CD4-positive, alpha-beta T cell (primary cell): ENCODE results near the gene CKLF. TPM values are rescaled to one million over a fixed set of nuclear protein-coding genes. Genes with fewer than 3 reads are reported as not detected.

ENCODE experiments used
- ATAC-seq: fragments of 200-7000 bp; cut with Tn5 transposase; one replicate; pipeline ENCODE4 v1.10.0; 2022; ENCODE audit warnings: mild to moderate bottlenecking; ENCODE audit not compliant: poor library complexity
- CTCF ChIA-PET: fragments of 350-600 bp; sonication (Branson Sonifier 250); formaldehyde crosslinking; loops from one replicate; lab custom pipeline; 2021; ENCODE audit warnings: antibody characterized with exemption, inconsistent platforms; lab: Charles Lee
- POLR2A ChIA-PET: fragments of 350-600 bp; sonication (Branson Sonifier 250); formaldehyde crosslinking; loops from one replicate; lab custom pipeline; 2021; ENCODE audit warnings: antibody characterized with exemption, inconsistent platforms; lab: Charles Lee
- DNase-seq, 14 experiments: peaks; one replicate each; pipeline ENCODE4 v3.0.0-alpha.2; 2013 to 2020; ENCODE audit warnings: mixed read lengths in 2 of 14
- H3K27ac ChIP-seq, 2 donors: one replicate each; pipeline versions ENCODE4 v1.5.1 to v1.7.0; 2013; ENCODE audit warnings: low read length in 2 of 2, low read depth in 1 of 2, mild to moderate bottlenecking in 1 of 2
- H3K27me3 ChIP-seq, 2 experiments: 1 replicate in 1 of 2; 2 replicates in 1 of 2; pipeline versions ENCODE4 v1.6.1 to v1.7.0; 2013; ENCODE audit warnings: low read length in 2 of 2, control low read depth in 1 of 2, mild to moderate bottlenecking in 1 of 2, moderate library complexity in 1 of 2; ENCODE audit not compliant: insufficient read depth in 2 of 2, control insufficient read depth in 1 of 2
- H3K36me3 ChIP-seq: one replicate; pipeline ENCODE4 v1.6.1; 2013; ENCODE audit warnings: low read length, control low read depth; ENCODE audit not compliant: insufficient read depth
- H3K4me1 ChIP-seq: one replicate; pipeline ENCODE4 v1.6.1; 2013; ENCODE audit warnings: low read length, control low read depth; ENCODE audit not compliant: insufficient read depth
- H3K4me3 ChIP-seq: one replicate; pipeline ENCODE4 v1.5.1; 2013; ENCODE audit warnings: mild to moderate bottlenecking, low read length, moderate library complexity
- H3K9me3 ChIP-seq, 2 experiments: 1 replicate in 1 of 2; 2 replicates in 1 of 2; pipeline versions ENCODE4 v1.6.1 to v1.7.0; 2013; ENCODE audit warnings: low read length in 2 of 2, mild to moderate bottlenecking in 2 of 2, control low read depth in 1 of 2, moderate library complexity in 1 of 2; ENCODE audit not compliant: control insufficient read depth in 1 of 2, insufficient read depth in 1 of 2
- H3K27ac Mint-ChIP-seq: one replicate; pipeline ENCODE4 v1.8.0; 2020; ENCODE audit warnings: mixed read lengths
- H3K27me3 Mint-ChIP-seq: one replicate; pipeline ENCODE4 v1.8.0; 2021; ENCODE audit warnings: mixed read lengths
- H3K36me3 Mint-ChIP-seq: one replicate; pipeline ENCODE4 v1.8.0; 2021; ENCODE audit warnings: low read depth, mixed read lengths
- H3K4me1 Mint-ChIP-seq: one replicate; pipeline ENCODE4 v1.8.0; 2021; ENCODE audit warnings: low read depth, mixed read lengths
- H3K4me3 Mint-ChIP-seq: one replicate; pipeline ENCODE4 v1.8.0; 2020; ENCODE audit warnings: mild to moderate bottlenecking, mixed read lengths
- H3K9me3 Mint-ChIP-seq: one replicate; pipeline ENCODE4 v1.8.0; 2020; ENCODE audit warnings: mixed read lengths
- intact Hi-C, 2 experiments: fragments of 100-400 bp; cut with DNase I in 1 of 2; cut with micrococcal nuclease in 1 of 2; formaldehyde crosslinking; loops; one replicate each; pipeline versions ENCODE4 v1.15.1 to v1.9.0; 2023 to 2025; cut with DNase I, micrococcal nuclease
- total RNA-seq, 174 experiments: library from RNA in 2 of 174; stranded (reverse) in 2 of 174; gene quantifications; one replicate each; pipeline ENCODE4 v1.2.3 and lab custom pipeline; 2021 to 2026
- TF ChIP-seq, protein P1 (sequence below): fragments of 200-600 bp; IDR thresholded peaks from one replicate; pipeline ENCODE4 v1.8.0; 2022; ENCODE audit warnings: antibody characterized with exemption, mild to moderate bottlenecking

The CKLF gene
- total RNA-seq, 2 experiments from 2014 or later, result 10.6 to 14.1 TPM

DNA sequence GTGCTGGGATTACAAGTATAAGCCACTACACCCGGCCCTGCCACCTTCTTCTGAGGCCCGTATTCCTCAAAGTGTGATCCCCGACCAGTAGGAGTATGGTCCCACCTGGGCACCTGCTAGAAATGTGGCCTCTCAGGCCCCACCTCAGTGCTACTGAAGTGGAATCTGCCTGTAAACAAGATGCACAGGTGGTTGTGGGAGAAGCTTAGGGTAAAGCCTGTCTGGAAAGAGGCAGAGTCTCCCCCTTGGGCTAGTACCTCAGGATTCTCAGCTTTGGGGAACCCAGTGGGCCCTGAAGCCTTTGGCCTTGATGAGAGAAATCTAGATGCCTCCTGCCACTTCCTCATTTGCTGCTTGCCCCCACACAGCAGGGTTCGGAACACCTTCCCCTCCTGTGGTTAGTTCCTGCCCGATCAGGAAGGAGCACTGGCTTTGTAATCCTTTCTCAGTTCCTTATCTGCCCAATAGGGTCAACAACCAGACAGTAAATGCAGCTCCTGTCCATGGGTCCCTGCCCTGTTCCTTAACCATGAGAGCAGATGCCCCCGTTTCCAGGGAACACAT is 27.7 kb upstream of the CKLF start:
- peaks cover 79% of the 10 kb centered on the region for H3K4me1 Mint-ChIP-seq
- H3K4me3 ChIP-seq, result no peak overlapping the region
- peaks cover 69% of the 10 kb centered on the region for H3K4me1 ChIP-seq
- H3K4me3 Mint-ChIP-seq, result peak overlapping the region; percentile 42
- H3K36me3 Mint-ChIP-seq, result no peaks in the 10 kb centered on the region
- peak overlapping the region; percentile 93 for H3K27ac Mint-ChIP-seq
- peak overlapping the region; percentile 55 to 63 for H3K27ac ChIP-seq
- intact Hi-C loops, result loop anchor here in 1 of 2 experiments (2.0 kb wide), 1 partner anchor 24 kb away; no protein-coding TSS in a partner anchor
- POLR2A ChIA-PET, result interaction anchor here (1.0 to 6.5 kb wide), 5 partner anchors 9 to 64 kb away, joined by 3 to 124 read pairs (median 6); partner anchors contain the start of genes CKLF and TK2
- H3K27me3 Mint-ChIP-seq, result no peaks in the 10 kb centered on the region
- H3K27me3 ChIP-seq, result no peaks in the 10 kb centered on the region
- peaks cover 5% of the 10 kb centered on the region for H3K36me3 ChIP-seq
- TF ChIP-seq, protein P1, sequence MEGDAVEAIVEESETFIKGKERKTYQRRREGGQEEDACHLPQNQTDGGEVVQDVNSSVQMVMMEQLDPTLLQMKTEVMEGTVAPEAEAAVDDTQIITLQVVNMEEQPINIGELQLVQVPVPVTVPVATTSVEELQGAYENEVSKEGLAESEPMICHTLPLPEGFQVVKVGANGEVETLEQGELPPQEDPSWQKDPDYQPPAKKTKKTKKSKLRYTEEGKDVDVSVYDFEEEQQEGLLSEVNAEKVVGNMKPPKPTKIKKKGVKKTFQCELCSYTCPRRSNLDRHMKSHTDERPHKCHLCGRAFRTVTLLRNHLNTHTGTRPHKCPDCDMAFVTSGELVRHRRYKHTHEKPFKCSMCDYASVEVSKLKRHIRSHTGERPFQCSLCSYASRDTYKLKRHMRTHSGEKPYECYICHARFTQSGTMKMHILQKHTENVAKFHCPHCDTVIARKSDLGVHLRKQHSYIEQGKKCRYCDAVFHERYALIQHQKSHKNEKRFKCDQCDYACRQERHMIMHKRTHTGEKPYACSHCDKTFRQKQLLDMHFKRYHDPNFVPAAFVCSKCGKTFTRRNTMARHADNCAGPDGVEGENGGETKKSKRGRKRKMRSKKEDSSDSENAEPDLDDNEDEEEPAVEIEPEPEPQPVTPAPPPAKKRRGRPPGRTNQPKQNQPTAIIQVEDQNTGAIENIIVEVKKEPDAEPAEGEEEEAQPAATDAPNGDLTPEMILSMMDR, result no peak
- peak in 4 of 14 experiments; percentile 40 to 70 (median 64) for DNase-seq
- H3K9me3 Mint-ChIP-seq, result no peaks in the 10 kb centered on the region
- CTCF ChIA-PET, result interaction anchor here (1.0 to 4.0 kb wide), 4 partner anchors 27 to 84 kb away, joined by 3 to 15 read pairs (median 4); no protein-coding TSS in a partner anchor
- ATAC-seq, result no peak
- H3K9me3 ChIP-seq, result no peaks in the 10 kb centered on the region

DNA sequence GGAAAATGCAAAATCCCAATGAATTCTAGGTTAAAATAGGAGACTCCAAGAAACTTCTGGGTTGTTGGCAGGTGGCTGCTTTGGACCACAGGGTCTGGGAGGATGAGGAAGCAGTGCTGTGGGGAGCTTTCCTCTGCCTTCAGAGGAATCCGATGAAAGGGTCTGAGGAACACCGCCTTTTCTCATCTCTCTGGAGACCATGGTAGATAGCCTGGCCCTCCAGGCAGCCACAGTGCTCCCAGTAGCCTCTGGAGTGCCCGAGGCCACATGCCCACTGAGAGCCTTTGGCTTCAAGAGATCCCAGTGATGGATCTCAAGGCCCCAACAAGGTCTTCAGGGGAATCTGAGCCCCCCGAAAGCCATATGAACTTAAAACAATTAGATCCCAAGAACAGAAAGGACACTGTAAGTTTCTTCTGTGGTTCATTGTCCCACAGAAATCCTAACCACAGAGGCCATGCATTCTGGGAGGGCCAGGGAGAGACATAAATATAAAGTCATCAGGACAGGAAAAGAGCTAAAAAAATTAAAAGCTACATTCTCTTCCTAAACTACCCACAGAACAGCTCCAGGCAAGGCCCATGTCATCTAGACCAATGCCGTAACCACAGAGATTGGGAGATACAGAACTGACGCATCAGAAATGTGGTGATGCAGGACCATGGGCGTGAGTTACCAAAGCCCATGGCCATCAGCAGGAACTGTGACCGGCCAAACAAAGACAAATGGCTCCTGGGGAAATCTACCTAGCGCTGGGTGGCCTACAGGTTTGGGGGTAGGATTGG is 26.8 kb upstream of the CKLF start:
- Histone ChIP-seq H3K4me3 (no peak overlapping the region), H3K4me1 (peaks cover 60% of the 10 kb centered on the region), H3K27me3 (no peaks in the 10 kb centered on the region), H3K9me3 (no peaks in the 10 kb centered on the region), H3K36me3 (peaks cover 8% of the 10 kb centered on the region), H3K27ac (peak overlapping the region; percentile 10 to 63)
- POLR2A ChIA-PET, result interaction anchor here (1.8 to 6.5 kb wide), 3 partner anchors 15 to 37 kb away, joined by 6 to 124 read pairs (median 28); partner anchors contain the start of genes CKLF and TK2
- no peaks in the 10 kb centered on the region for H3K36me3 Mint-ChIP-seq
- H3K27me3 Mint-ChIP-seq, result no peaks in the 10 kb centered on the region
- H3K27ac Mint-ChIP-seq, result peak overlapping the region; percentile 93
- H3K9me3 Mint-ChIP-seq, result no peaks in the 10 kb centered on the region
- intact Hi-C loops, result loop anchor here (2.0 kb wide), 1 partner anchor 23 kb away; no protein-coding TSS in a partner anchor
- TF ChIP-seq, protein P1, result no peak
- ATAC-seq (no peak), DNase-seq (peak in 2 of 14 experiments; percentile 50 to 61)
- peaks cover 70% of the 10 kb centered on the region for H3K4me1 Mint-ChIP-seq
- CTCF ChIA-PET, result interaction anchor here (1.0 to 1.5 kb wide), 2 partner anchors 26 to 32 kb away, joined by 3 read pairs; no protein-coding TSS in a partner anchor
- no peak overlapping the region for H3K4me3 Mint-ChIP-seq

DNA sequence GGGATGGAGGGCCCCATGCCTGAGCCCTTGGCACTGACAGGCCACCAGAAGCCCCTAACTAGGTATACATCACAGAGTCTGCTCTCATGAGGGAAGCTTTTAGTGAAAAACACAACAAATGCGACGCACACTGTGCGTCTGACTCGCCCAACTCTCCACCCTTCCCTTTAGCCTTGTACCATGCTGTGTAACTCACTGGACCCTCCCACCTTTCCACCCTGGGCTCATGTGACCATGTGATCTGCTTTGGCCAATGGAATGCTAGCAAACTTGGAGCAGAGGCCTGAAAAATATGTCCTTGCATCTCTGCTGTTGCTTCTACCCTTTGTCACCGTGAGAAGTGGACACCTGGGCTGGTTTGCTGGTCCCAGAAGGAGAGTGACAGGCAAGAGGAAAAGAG is 24.1 kb upstream of the CKLF start:
- Histone ChIP-seq H3K36me3 (peaks cover 8% of the 10 kb centered on the region), H3K27me3 (no peaks in the 10 kb centered on the region), H3K4me1 (peaks cover 32% of the 10 kb centered on the region), H3K9me3 (no peaks in the 10 kb centered on the region), H3K27ac (no peak overlapping the region), H3K4me3 (no peak overlapping the region)
- Mint-ChIP-seq H3K9me3 (no peaks in the 10 kb centered on the region), H3K27ac (no peak overlapping the region), H3K4me1 (peaks cover 43% of the 10 kb centered on the region), H3K4me3 (no peak overlapping the region), H3K27me3 (no peaks in the 10 kb centered on the region), H3K36me3 (peaks cover 6% of the 10 kb centered on the region)
- ATAC-seq, result no peak
- ChIA-PET POLR2A (interaction anchor here (1.2 kb wide), 1 partner anchor 24 kb away, joined by 3 read pairs; the partner anchor contains the start of gene CKLF), CTCF (no interaction called here)
- DNase-seq, result no peak
- intact Hi-C loops, result no loop called here
- TF ChIP-seq, protein P1, result no peak
